GM12864 (cell line): Measurements from ENCODE around the gene NUP133.

Source experiments
- DNase-seq: peaks from one replicate; pipeline ENCODE4 v3.0.0-alpha.2; 2011; ENCODE audit warnings: low read depth
- H3K4me3 ChIP-seq: 2 replicates; pipeline ENCODE4 v1.5.1; 2011; ENCODE audit warnings: mild to moderate bottlenecking, low read depth, low read length, control low read depth
- CTCF ChIP-seq: IDR thresholded peaks from 2 replicates; pipeline ENCODE4 v1.5.1; 2011; ENCODE audit warnings: low read depth, mild to moderate bottlenecking, moderate library complexity, low read length, control low read depth, inconsistent platforms; ENCODE audit errors: missing control alignments

The NUP133 gene

DNA sequence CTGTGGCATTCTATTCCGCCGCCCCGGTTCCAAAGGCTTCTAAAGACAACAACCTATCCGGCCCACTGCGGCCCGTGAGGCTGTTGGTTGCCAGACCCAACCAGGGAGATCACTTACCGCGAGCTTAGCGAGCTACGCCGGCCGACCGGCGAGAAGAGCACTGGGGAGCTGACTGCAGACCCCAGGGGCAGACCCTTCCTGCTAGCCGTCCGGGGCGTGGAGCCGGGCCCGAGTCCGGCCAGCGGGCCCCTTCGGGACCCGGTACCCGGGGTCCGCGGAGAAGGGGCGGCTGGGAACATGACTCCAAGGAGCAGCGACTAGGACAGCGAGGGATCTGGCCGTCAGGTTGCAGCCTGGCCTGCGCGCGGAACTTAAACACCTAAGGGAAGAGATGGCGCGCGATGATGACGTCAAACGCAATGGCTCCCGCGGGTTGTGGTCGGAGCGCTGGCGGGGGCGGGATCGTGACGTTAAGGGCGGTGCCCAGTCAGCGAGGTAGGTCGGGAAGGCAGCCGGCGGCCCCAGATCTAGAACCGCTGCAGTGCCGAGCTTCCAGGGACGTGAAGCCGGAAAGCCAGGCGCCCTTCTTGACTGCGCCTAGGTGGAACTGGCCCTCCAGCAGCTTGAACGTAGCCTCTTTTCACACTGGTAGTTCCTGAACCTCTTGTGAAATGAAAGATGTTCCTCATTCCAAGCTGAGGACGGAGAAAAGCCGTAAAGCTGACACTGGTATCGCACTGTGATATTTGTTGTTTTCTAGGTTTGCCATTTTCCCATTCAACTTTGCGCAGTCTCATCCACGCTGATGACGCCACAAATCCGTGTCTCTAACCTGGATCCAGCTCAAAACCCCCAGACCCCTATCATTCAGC is at the start of gene NUP133:
Gene NUP133 (minus strand): TSS at position 391 of the 872 bp plus-strand sequence. CDS start 92 bp downstream, at position 299.
- peak; percentile 93 for DNase-seq
- H3K4me3 ChIP-seq: peak within 1 kb of the TSS; percentile 83
- TF ChIP-seq CTCF: no peak

DNA sequence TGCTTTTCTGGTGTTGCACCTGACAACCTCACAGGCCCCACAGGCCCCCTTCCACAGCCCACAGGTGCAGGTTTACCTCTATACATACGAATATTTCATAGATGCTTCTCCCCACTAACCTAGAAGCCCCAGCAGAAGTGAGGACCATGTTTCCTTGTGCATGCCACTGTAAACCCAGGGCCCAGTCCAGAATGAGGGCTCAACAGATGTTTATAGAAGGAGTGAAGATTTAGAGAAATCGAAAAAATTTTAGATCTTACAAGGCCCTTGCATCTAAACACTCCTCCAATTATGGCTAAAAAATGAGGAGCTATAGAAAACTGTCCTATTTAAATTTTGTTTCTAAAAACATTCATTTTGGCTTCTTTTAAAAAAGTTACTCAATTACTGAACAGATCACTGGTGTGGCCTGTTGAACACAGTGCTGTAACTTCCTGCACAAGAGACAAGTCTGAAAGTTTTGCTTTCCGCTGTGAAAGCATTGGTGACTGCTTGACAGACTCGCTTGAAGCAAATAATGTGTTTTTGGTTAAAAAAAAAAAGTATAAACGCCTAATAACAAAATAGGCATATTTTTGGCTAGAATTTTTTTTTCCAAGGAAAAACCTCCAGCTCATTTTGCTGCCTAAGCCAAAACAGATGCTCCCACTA is 49.2 kb upstream of the NUP133 start:
- H3K4me3 ChIP-seq: peak overlapping the region; percentile 69
- no peak for TF ChIP-seq CTCF
- DNase-seq: peak; percentile 47

DNA sequence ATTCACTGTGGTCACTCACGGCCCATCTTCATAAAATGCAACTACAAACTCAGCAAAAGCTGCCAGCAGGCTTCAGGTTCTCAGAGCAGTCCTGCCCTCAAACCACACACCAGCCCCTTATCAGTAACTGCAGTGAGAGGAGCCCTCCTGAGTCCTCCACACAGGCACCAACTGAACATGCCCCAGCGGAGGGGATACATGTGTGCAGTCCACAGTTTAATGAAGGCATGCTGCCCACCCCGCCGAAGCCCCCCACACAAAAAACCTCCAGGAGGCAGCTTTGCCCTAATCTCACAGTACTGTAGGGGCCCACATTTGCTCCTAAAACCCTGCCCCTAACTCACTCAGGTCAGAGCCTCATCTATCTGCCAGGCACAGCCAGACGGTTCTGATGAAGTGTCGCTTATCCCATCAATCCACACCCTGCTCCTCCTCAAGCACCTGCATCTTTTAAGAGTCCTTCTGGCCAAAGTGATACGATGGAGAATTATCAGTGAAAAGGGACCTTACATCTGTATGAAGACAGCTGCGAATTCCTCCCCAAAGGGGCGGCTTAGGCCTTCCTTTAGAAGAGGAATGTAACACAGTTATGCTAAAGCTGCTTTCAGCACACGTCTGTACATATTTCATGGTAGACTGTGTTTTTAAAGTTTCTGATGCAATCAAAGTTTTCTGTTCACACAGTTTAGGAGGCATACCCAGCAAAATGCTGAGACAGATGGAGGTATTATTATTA is 46.9 kb upstream of the NUP133 start:
- DNase-seq: no peak
- no peak overlapping the region for H3K4me3 ChIP-seq
- TF ChIP-seq CTCF: no peak

- DNase-seq: no peak
- TF ChIP-seq CTCF: no peak
- no peak overlapping the region for H3K4me3 ChIP-seq
Observed at GRCh38 chr1:229553621-229554130, 45.5 kb upstream of the NUP133 start.

DNA sequence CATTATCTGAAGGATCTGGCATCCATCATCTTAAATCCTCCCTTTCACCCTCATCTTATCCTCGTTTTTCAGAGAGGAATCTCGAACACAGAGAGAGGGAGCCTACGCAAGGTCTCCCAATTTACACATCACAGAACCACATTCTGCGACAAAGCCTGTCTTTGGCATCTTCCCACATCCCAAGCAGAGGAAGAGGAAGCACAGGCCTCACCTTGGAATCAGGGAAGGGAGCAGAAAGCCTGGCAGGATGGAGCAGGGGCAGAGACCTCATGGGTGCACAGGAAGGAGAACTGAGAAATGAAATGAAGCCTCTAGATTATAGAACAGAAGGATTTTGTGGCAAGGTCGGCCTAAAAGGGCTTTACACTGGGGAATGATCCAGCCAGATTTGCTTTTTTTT is 44.6 kb upstream of the NUP133 start:
- no peak for TF ChIP-seq CTCF
- no peak overlapping the region for H3K4me3 ChIP-seq
- DNase-seq: no peak

DNA sequence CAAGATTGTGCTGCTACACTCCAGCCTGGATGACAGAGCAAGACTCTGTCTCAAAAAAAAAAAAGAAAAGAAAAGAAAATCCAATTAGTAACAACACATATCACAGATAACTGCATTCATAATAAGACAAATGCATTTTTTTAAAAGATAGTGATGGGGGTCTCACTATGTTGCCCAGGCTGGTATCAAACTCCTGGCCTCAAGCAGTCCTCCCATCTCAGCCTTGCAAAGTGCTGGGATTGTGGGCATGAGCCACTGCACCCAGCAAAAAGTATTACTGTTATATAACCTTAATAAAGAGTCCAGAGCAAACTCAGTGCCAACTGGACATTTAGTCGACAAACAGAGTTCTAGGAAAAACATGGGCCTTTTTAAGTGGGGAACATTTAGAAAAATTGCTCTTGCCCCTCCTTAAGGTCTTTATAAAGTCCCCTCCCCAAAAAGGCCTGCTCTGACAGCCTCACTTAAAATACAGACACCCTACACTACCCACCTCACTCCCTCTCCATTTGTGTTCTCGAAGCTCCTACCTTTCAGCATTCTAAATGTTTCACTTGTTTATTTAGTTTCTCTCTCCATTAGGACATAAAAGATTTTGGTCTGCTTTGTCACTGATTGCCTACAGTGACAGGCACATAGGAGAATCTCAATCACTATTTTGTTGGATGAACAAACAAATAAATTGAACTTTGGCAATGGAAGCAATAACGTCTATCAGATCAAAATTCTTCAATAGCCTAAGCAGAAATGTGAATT is 42.8 kb upstream of the NUP133 start:
- TF ChIP-seq CTCF: no peak
- no peak for DNase-seq
- no peak overlapping the region for H3K4me3 ChIP-seq
